Stomach (tissue), 9 donors: ENCODE data around the gene NCAPD3. TPM values are rescaled to one million over a fixed set of nuclear protein-coding genes. Genes with fewer than 3 reads are reported as not detected.
A peak's percentile ranks its signal among the peaks of the same experiment; 100 is the strongest.

Source experiments
- DNase-seq, 2 donors: peaks; one replicate each; pipeline versions ENCODE4 v3.0.0 to v3.0.0-alpha.2; 2013 to 2019
- H3K27ac ChIP-seq, 5 donors: fragments of 200-600 bp in 4 of 5; sonication (generic) in 4 of 5; one replicate each; pipeline ENCODE4 v1.5.1; 2013 to 2019; ENCODE audit warnings: mild to moderate bottlenecking in 1 of 5, moderate library complexity in 1 of 5
- H3K27me3 ChIP-seq, 3 donors: fragments of 200-600 bp; sonication (generic); one replicate each; pipeline ENCODE4 v1.5.1; 2017 to 2019; ENCODE audit warnings: mixed run types in 1 of 3
- H3K36me3 ChIP-seq, 4 donors: fragments of 200-600 bp; sonication (generic); 1 replicate in 3 of 4; 2 replicates in 1 of 4; pipeline ENCODE4 v1.5.1; 2016 to 2019
- H3K4me1 ChIP-seq, 4 donors: fragments of 200-600 bp; sonication (generic); one replicate each; pipeline ENCODE4 v1.5.1; 2016 to 2019
- H3K4me3 ChIP-seq, 4 donors: fragments of 200-600 bp; sonication (generic) in 3 of 4; one replicate each; pipeline ENCODE4 v1.5.1; 2016 to 2019; ENCODE audit warnings: mild to moderate bottlenecking in 1 of 4
- H3K9me3 ChIP-seq, 4 donors: fragments of 200-600 bp; sonication (generic); one replicate each; pipeline ENCODE4 v1.5.1; 2016 to 2019
- CTCF ChIP-seq, 7 experiments: fragments of 450-650 bp in 4 of 7; fragments of 200-600 bp in 3 of 7; sonication (generic) in 3 of 7; IDR thresholded peaks; one replicate each; pipeline ENCODE4 v1.5.1; 2016 to 2019; ENCODE audit warnings: antibody characterized with exemption in 7 of 7, control low read depth in 2 of 7, mild to moderate bottlenecking in 1 of 7
- EP300 ChIP-seq: sonication (generic); formaldehyde crosslinking; IDR thresholded peaks from one replicate; pipeline ENCODE4 v1.6.1; 2017; ENCODE audit warnings: antibody characterized with exemption
- POLR2A ChIP-seq, 4 donors: fragments of 450-650 bp; IDR thresholded peaks; one replicate each; pipeline ENCODE4 v1.6.1; 2016; ENCODE audit warnings: antibody characterized with exemption in 4 of 4, control low read depth in 2 of 4, mild to moderate bottlenecking in 1 of 4, moderate library complexity in 1 of 4
- POLR2AphosphoS5 ChIP-seq, 3 donors: sonication (generic); formaldehyde crosslinking; IDR thresholded peaks; one replicate each; pipeline ENCODE4 v1.6.1; 2016; ENCODE audit warnings: antibody characterized with exemption in 3 of 3
- WGBS, 5 donors: extraction: QIAGEN DNeasy Blood & Tissue Kit in 3 of 5; methylation state at CpG; one replicate each; pipeline versions ENCODE4 v1.1.5 to v1.1.7; 2013 to 2018; 5-methylcytosine and 5-hydroxymethylcytosine counted together
- intact Hi-C: fragments of 100-400 bp; cut with DNase I; formaldehyde crosslinking; loops from one replicate; pipeline ENCODE4 v1.15.1; 2023; ENCODE audit warnings: low total_unique reads
- polyA plus RNA-seq, 3 donors: library from polyadenylated mRNA; stranded (reverse); fragments of 200-250 nt; gene quantifications; one replicate each; pipeline ENCODE4 v1.2.3, GENCODE V29; 2013
- total RNA-seq, 5 donors: library from RNA; depleted of rRNA; stranded (reverse); fragments of >200 nt; gene quantifications; one replicate each; pipeline versions ENCODE4 v1.1.0 to v1.2.3, GENCODE V29; 2014 to 2016
- donor health status: healthy with polysubstance abuse.
- donor health status: Bipolar disorder and iron deficiency.
- donor health status: healthy.

Gene NCAPD3
- total and polyA plus RNA-seq, 8 donors: 3.3 to 27.8 (median 10.2) TPM

- intact Hi-C loops: no loop called here
- H3K36me3 ChIP-seq: peaks cover 6 to 40% (median 35%) of the 10 kb centered on the region in 4 donors
- no peak for DNase-seq
- 89 to 96% (median 94%) methylated on average over 3 of the region's 3 CpGs for WGBS, 5 donors
- H3K4me1 ChIP-seq: no peaks in the 10 kb centered on the region
- TF ChIP-seq CTCF (IDR thresholded peaks at IDR 0.05): no peak
- no peak for TF ChIP-seq EP300
- no peak for TF ChIP-seq POLR2AphosphoS5 (IDR thresholded peaks at IDR 0.05)
- no peak for TF ChIP-seq POLR2A (IDR thresholded peaks at IDR 0.05)
- no peaks in the 10 kb centered on the region for H3K27me3 ChIP-seq
- no peak overlapping the region for H3K4me3 ChIP-seq
- no peaks in the 10 kb centered on the region for H3K9me3 ChIP-seq
- no peak overlapping the region for H3K27ac ChIP-seq
Measured at GRCh38 chr11:134216816-134217215, 7.0 kb downstream of the NCAPD3 start.

- H3K36me3 ChIP-seq: peaks cover 6 to 40% (median 35%) of the 10 kb centered on the region in 4 donors
- H3K27ac ChIP-seq: no peak overlapping the region
- TF ChIP-seq CTCF (IDR thresholded peaks at IDR 0.05): no peak
- TF ChIP-seq POLR2AphosphoS5 (IDR thresholded peaks at IDR 0.05): no peak
- no peak for TF ChIP-seq EP300
- no peak for TF ChIP-seq POLR2A (IDR thresholded peaks at IDR 0.05)
- no peak overlapping the region for H3K4me3 ChIP-seq
- WGBS, 5 donors: 67 to 85% (median 70%) methylated on average over 7 of the region's 7 CpGs
- intact Hi-C loops: no loop called here
- H3K4me1 ChIP-seq: no peaks in the 10 kb centered on the region
- no peaks in the 10 kb centered on the region for H3K9me3 ChIP-seq
- no peaks in the 10 kb centered on the region for H3K27me3 ChIP-seq
- no peak for DNase-seq
Measured at GRCh38 chr11:134215836-134216235, 7.9 kb downstream of the NCAPD3 start.

GRCh38 chr11:134207538-134208239, 16.1 kb downstream of the NCAPD3 start:
- WGBS, 5 donors: 77 to 83% (median 81%) methylated on average over 16 of the region's 16 CpGs
- no peak overlapping the region for H3K4me3 ChIP-seq
- TF ChIP-seq POLR2A (IDR thresholded peaks at IDR 0.05) (no peak), CTCF (IDR thresholded peaks at IDR 0.05) (peak in 5 of 7 experiments; percentile 40 to 83 (median 63))
- intact Hi-C loops: no loop called here
- H3K27me3 ChIP-seq: no peaks in the 10 kb centered on the region
- no peaks in the 10 kb centered on the region for H3K4me1 ChIP-seq
- no peak overlapping the region for H3K27ac ChIP-seq
- H3K36me3 ChIP-seq: peaks cover 26 to 69% (median 64%) of the 10 kb centered on the region in 4 donors
- no peaks in the 10 kb centered on the region for H3K9me3 ChIP-seq
- DNase-seq: peak; percentile 49 to 57

GRCh38 chr11:134206185-134206584, 17.6 kb downstream of the NCAPD3 start:
- peaks cover 35 to 84% (median 79%) of the 10 kb centered on the region in 4 donors for H3K36me3 ChIP-seq
- intact Hi-C loops: no loop called here
- no peak for DNase-seq
- no peak overlapping the region for H3K27ac ChIP-seq
- 92 to 96% (median 92%) methylated on average over 5 of the region's 5 CpGs for WGBS, 5 donors
- no peaks in the 10 kb centered on the region for H3K27me3 ChIP-seq
- no peaks in the 10 kb centered on the region for H3K9me3 ChIP-seq
- TF ChIP-seq POLR2A (IDR thresholded peaks at IDR 0.05): no peak
- TF ChIP-seq EP300: no peak
- no peak for TF ChIP-seq CTCF (IDR thresholded peaks at IDR 0.05)
- no peak for TF ChIP-seq POLR2AphosphoS5 (IDR thresholded peaks at IDR 0.05)
- no peak overlapping the region for H3K4me3 ChIP-seq
- no peaks in the 10 kb centered on the region for H3K4me1 ChIP-seq
